HEK293T (cell line): ENCODE measurements around the gene C10orf71.

ENCODE experiments used
- ARNT ChIP-seq: fragments of 450-650 bp; IDR thresholded peaks from 2 replicates; pipeline ENCODE4 v1.6.1; 2017; ENCODE audit warnings: mild to moderate bottlenecking
- BHLHE40 ChIP-seq: fragments of 450-650 bp; IDR thresholded peaks from 2 replicates; pipeline ENCODE4 v1.6.1; 2016; ENCODE audit warnings: mild to moderate bottlenecking, moderate library complexity, borderline replicate concordance
- CTBP1 ChIP-seq: fragments of 450-650 bp; IDR thresholded peaks from 2 replicates; pipeline ENCODE4 v1.6.1; 2016; ENCODE audit warnings: borderline replicate concordance
- ELF4 ChIP-seq: fragments of 450-650 bp; IDR thresholded peaks from 2 replicates; pipeline ENCODE4 v1.6.1; 2017; ENCODE audit warnings: antibody characterized with exemption
- FOXA1 ChIP-seq: fragments of 450-650 bp; IDR thresholded peaks from 2 replicates; pipeline ENCODE4 v1.6.1; 2016; ENCODE audit warnings: mild to moderate bottlenecking
- FOXK2 ChIP-seq: fragments of 450-650 bp; IDR thresholded peaks from 2 replicates; pipeline ENCODE4 v1.6.1; 2016; ENCODE audit warnings: mild to moderate bottlenecking
- FOXM1 ChIP-seq: fragments of 450-650 bp; IDR thresholded peaks from 2 replicates; pipeline ENCODE4 v1.6.1; 2017; ENCODE audit warnings: mild to moderate bottlenecking, borderline replicate concordance
- HDGF ChIP-seq: fragments of 450-650 bp; IDR thresholded peaks from 2 replicates; pipeline ENCODE4 v1.6.1; 2017; ENCODE audit warnings: antibody characterized with exemption, borderline replicate concordance
- L3MBTL2 ChIP-seq: fragments of 450-650 bp; conservative IDR thresholded peaks from 2 replicates; pipeline ENCODE4 v1.6.1; 2016; ENCODE audit warnings: mild to moderate bottlenecking
- SP1 ChIP-seq: fragments of 450-650 bp; IDR thresholded peaks from 2 replicates; pipeline ENCODE4 v1.6.1; 2017
- SUZ12 ChIP-seq: fragments of 450-650 bp; IDR thresholded peaks from 2 replicates; pipeline ENCODE4 v1.6.1; 2016; ENCODE audit warnings: mild to moderate bottlenecking
- TARDBP ChIP-seq: fragments of 450-650 bp; IDR thresholded peaks from 2 replicates; pipeline ENCODE4 v1.6.1; 2016
- ZNF384 ChIP-seq: fragments of 450-650 bp; IDR thresholded peaks from 2 replicates; pipeline ENCODE4 v1.6.1; 2016
- TF ChIP-seq, protein P1 (sequence below): fragments of 450-650 bp; IDR thresholded peaks from 2 replicates; pipeline ENCODE4 v1.6.1; 2016

- TF ChIP-seq ELF4 (no peak), FOXA1 (no peak), TARDBP (no peak), ZNF384 (no peak), HDGF (no peak), FOXK2 (no peak), SUZ12 (no peak), BHLHE40 (no peak), L3MBTL2 (no peak), FOXM1 (no peak), CTBP1 (no peak), ARNT (no peak), SP1 (no peak)
- TF ChIP-seq, protein P1, sequence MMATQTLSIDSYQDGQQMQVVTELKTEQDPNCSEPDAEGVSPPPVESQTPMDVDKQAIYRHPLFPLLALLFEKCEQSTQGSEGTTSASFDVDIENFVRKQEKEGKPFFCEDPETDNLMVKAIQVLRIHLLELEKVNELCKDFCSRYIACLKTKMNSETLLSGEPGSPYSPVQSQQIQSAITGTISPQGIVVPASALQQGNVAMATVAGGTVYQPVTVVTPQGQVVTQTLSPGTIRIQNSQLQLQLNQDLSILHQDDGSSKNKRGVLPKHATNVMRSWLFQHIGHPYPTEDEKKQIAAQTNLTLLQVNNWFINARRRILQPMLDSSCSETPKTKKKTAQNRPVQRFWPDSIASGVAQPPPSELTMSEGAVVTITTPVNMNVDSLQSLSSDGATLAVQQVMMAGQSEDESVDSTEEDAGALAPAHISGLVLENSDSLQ, result no peak
These were observed 19.0 kb upstream of the C10orf71 start for GRCh38 chr10:49280001-49280408.
